ENCODE results near the gene ATP13A5.
A peak's percentile ranks its signal among the peaks of the same experiment; 100 is the strongest.

DNA sequence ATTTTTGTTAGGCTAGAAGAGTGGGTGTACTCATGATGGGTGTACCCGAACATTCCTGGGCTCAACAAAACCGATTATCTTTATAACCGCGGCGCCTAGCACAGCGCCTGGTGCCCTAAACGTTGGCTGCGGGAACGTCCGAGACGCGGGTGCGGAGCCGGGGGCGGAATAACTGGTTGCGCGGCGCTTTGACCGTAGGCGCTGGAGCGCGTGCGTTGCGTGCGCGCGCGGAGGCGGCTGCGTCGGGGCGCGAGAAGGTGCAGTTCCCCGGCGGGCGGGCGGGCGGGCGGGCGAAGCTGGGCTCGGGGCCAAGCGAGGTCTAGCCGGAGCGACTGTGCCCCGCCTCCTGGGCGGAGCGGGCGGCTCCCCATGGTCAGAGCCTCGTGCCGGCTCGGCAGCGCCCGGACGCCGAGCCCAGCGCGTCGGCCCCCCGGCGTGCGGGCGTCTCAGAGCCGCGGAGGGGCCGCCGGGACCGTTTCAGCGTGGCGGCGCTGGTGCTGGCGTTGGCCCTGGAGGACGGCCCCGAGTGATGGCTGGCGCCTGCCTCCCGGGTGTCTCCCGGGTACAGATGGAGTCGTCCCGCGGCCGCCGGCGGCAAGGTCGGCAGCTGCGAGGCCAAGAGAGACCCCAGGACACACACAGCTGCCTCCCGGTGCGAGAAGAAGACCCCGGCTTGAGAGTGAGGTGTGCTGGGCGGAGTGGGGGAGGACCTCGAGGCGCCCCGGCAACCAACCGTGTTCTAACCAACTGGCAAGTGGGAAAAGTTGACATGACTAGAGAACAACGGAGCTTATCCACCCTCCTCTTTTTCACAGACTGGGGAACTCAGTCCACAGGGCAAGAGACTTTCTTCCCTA, 137.5 kb downstream of the ATP13A5 start, which contains the start of gene PLAAT1:
- TF ChIP-seq, protein P1, sequence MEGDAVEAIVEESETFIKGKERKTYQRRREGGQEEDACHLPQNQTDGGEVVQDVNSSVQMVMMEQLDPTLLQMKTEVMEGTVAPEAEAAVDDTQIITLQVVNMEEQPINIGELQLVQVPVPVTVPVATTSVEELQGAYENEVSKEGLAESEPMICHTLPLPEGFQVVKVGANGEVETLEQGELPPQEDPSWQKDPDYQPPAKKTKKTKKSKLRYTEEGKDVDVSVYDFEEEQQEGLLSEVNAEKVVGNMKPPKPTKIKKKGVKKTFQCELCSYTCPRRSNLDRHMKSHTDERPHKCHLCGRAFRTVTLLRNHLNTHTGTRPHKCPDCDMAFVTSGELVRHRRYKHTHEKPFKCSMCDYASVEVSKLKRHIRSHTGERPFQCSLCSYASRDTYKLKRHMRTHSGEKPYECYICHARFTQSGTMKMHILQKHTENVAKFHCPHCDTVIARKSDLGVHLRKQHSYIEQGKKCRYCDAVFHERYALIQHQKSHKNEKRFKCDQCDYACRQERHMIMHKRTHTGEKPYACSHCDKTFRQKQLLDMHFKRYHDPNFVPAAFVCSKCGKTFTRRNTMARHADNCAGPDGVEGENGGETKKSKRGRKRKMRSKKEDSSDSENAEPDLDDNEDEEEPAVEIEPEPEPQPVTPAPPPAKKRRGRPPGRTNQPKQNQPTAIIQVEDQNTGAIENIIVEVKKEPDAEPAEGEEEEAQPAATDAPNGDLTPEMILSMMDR (IDR thresholded peaks at IDR 0.05), result no peak
- TF ChIP-seq POLR2A (IDR thresholded peaks at IDR 0.05), result peak in 1 of 2 donors; percentile 26
